Neural cell (in vitro differentiated cells): Measurements from ENCODE around the gene SRA1. TPM values are rescaled to one million over a fixed set of nuclear protein-coding genes. Genes with fewer than 3 reads are reported as not detected.

Experiments used
- H2AFZ ChIP-seq: fragments of 200-600, 300-800 bp; sonication (generic), shearing (Covaris generic); 2 replicates; pipeline ENCODE4 v1.6.0; 2014; ENCODE audit warnings: low read depth, mild to moderate bottlenecking, antibody characterized with exemption, low read length, moderate library complexity
- H3F3A ChIP-seq: fragments of 200-600 bp; shearing (Covaris generic); 2 replicates; pipeline ENCODE4 v1.6.1; 2016; ENCODE audit warnings: mild to moderate bottlenecking, moderate library complexity, mixed read lengths, antibody characterized with exemption, low read length; ENCODE audit not compliant: insufficient read depth, poor library complexity, severe bottlenecking
- H3K27ac ChIP-seq: fragments of 200-600, 300-800 bp; sonication (generic), shearing (Covaris generic); 2 replicates; pipeline ENCODE4 v1.5.1; 2014; ENCODE audit warnings: mild to moderate bottlenecking, low read length, moderate library complexity
- H3K27me3 ChIP-seq: fragments of 300-800, 200-600 bp; sonication (generic), shearing (Covaris generic); 2 replicates; pipeline ENCODE4 v1.6.0; 2014; ENCODE audit warnings: mild to moderate bottlenecking, low read depth, low read length, moderate library complexity; ENCODE audit not compliant: insufficient read depth
- H3K36me3 ChIP-seq: fragments of 300-800, 200-600 bp; sonication (generic), shearing (Covaris generic); 2 replicates; pipeline ENCODE4 v1.5.1; 2014; ENCODE audit warnings: mild to moderate bottlenecking, antibody characterized with exemption, low read length, moderate library complexity; ENCODE audit not compliant: insufficient read depth
- H3K4me2 ChIP-seq: fragments of 300-800, 200-600 bp; sonication (generic), shearing (Covaris generic); 2 replicates; pipeline ENCODE4 v1.6.0; 2014; ENCODE audit warnings: mild to moderate bottlenecking, low read length
- H3K4me3 ChIP-seq: fragments of 300-800, 200-600 bp; sonication (generic), shearing (Covaris generic); 2 replicates; pipeline ENCODE4 v1.5.1; 2014; ENCODE audit warnings: mild to moderate bottlenecking, low read length, moderate library complexity
- H3K79me2 ChIP-seq: fragments of 200-600 bp; shearing (Covaris generic); replicated peaks from 2 replicates; pipeline ENCODE4 v1.6.0; 2014; ENCODE audit warnings: mild to moderate bottlenecking, low read length, moderate library complexity; ENCODE audit not compliant: insufficient read depth
- H3K9ac ChIP-seq: fragments of 300-800, 200-600 bp; sonication (generic), shearing (Covaris generic); 2 replicates; pipeline ENCODE4 v1.6.1; 2016; ENCODE audit warnings: mild to moderate bottlenecking, low read length, mixed read lengths
- H3K9me2 ChIP-seq: fragments of 200-600 bp; shearing (Covaris generic); 2 replicates; pipeline ENCODE4 v1.6.1; 2016; ENCODE audit warnings: mild to moderate bottlenecking, low read length, mixed read lengths; ENCODE audit not compliant: insufficient read depth
- H3K9me3 ChIP-seq: fragments of 200-600, 300-800 bp; sonication (generic), shearing (Covaris generic); 2 replicates; pipeline ENCODE4 v1.6.1; 2016; ENCODE audit warnings: mild to moderate bottlenecking, mixed run types, low read length, moderate library complexity, mixed read lengths
- H4K20me1 ChIP-seq: fragments of 200-600 bp; shearing (Covaris generic); 2 replicates; pipeline ENCODE4 v1.6.1; 2016; ENCODE audit warnings: mild to moderate bottlenecking, mixed run types; ENCODE audit not compliant: insufficient read depth
- CTCF ChIP-seq: fragments of 450-650 bp; IDR thresholded peaks from 2 replicates; pipeline ENCODE4 v1.5.1; 2014; ENCODE audit warnings: antibody characterized with exemption, mild to moderate bottlenecking, moderate library complexity; ENCODE audit not compliant: poor library complexity, severe bottlenecking
- EP300 ChIP-seq: fragments of 450-650 bp; conservative IDR thresholded peaks from 2 replicates; pipeline ENCODE4 v1.6.1; 2014; ENCODE audit warnings: antibody characterized with exemption, mild to moderate bottlenecking, moderate library complexity; ENCODE audit not compliant: poor library complexity, severe bottlenecking
- EZH2 ChIP-seq: fragments of 200-600, 300-800 bp; shearing (Covaris generic), sonication (generic); IDR thresholded peaks from 2 replicates; pipeline ENCODE4 v1.6.1; 2014; ENCODE audit warnings: antibody characterized with exemption, low read length, borderline replicate concordance, mild to moderate bottlenecking; ENCODE audit not compliant: insufficient read depth, poor library complexity, severe bottlenecking
- MXI1 ChIP-seq: fragments of 450-650 bp; conservative IDR thresholded peaks from 2 replicates; pipeline ENCODE4 v1.6.1; 2014; ENCODE audit warnings: antibody characterized with exemption, mild to moderate bottlenecking; ENCODE audit not compliant: poor library complexity, severe bottlenecking
- POLR2AphosphoS5 ChIP-seq: IDR thresholded peaks from 2 replicates; pipeline ENCODE4 v1.6.1; 2012
- RAD21 ChIP-seq: fragments of 450-650 bp; conservative IDR thresholded peaks from 2 replicates; pipeline ENCODE4 v1.6.1; 2014; ENCODE audit warnings: antibody characterized with exemption, mild to moderate bottlenecking, moderate library complexity
- REST ChIP-seq: IDR thresholded peaks from 2 replicates; pipeline ENCODE4 v1.6.1; 2012; ENCODE audit warnings: borderline replicate concordance
- SMC3 ChIP-seq: fragments of 450-650 bp; conservative IDR thresholded peaks from 2 replicates; pipeline ENCODE4 v1.6.1; 2014; ENCODE audit warnings: antibody characterized with exemption, mild to moderate bottlenecking, moderate library complexity; ENCODE audit not compliant: poor library complexity
- TAF1 ChIP-seq: IDR thresholded peaks from 2 replicates; pipeline ENCODE4 v1.6.1; 2012; ENCODE audit warnings: low read depth
- polyA plus RNA-seq: library from polyadenylated mRNA; depleted of rRNA; stranded (reverse); fragments of >200 nt; gene quantifications from 2 replicates; pipeline ENCODE4 v1.2.3, GENCODE V29; 2014

The SRA1 gene
- polyA plus RNA-seq, 1 donor from 2014 or later = 73.5 TPM

- H3K27ac ChIP-seq = peak overlapping the region; percentile 90
- H3F3A ChIP-seq = no peaks in the 10 kb centered on the region
Measured at GRCh38 chr5:140555747-140556312, 1.4 kb downstream of the SRA1 start.

GRCh38 chr5:140554454-140554853, 2.8 kb downstream of the SRA1 start:
- H4K20me1 ChIP-seq = no peaks in the 10 kb centered on the region
- no peak overlapping the region for H2AFZ ChIP-seq
- H3K27me3 ChIP-seq = no peaks in the 10 kb centered on the region
- no peak overlapping the region for H3K4me3 ChIP-seq
- no peak for TF ChIP-seq EZH2
- no peak for TF ChIP-seq POLR2AphosphoS5
- no peak for TF ChIP-seq MXI1
- H3K27ac ChIP-seq = no peak overlapping the region
- no peaks in the 10 kb centered on the region for H3K9me3 ChIP-seq
- H3K36me3 ChIP-seq = no peaks in the 10 kb centered on the region
- no peak overlapping the region for H3K4me2 ChIP-seq
- H3K9me2 ChIP-seq = no peaks in the 10 kb centered on the region
- H3F3A ChIP-seq = no peaks in the 10 kb centered on the region
- H3K9ac ChIP-seq = no peak overlapping the region
- H3K79me2 ChIP-seq = peaks cover 27% of the 10 kb centered on the region

More at GRCh38 chr5:140555747-140556312, 1.4 kb downstream of the SRA1 start:
- no peak for TF ChIP-seq EP300
- TF ChIP-seq REST = no peak
- TF ChIP-seq EZH2 = no peak
- TF ChIP-seq SMC3 = no peak
- no peak for TF ChIP-seq POLR2AphosphoS5
- no peak for TF ChIP-seq MXI1
- no peak for TF ChIP-seq TAF1
- TF ChIP-seq RAD21 = no peak
- no peaks in the 10 kb centered on the region for H3K36me3 ChIP-seq
- no peaks in the 10 kb centered on the region for H3K9me3 ChIP-seq
- peak overlapping the region; percentile 84 for H3K9ac ChIP-seq
- no peaks in the 10 kb centered on the region for H4K20me1 ChIP-seq
- no peaks in the 10 kb centered on the region for H3K9me2 ChIP-seq
- no peak overlapping the region for H2AFZ ChIP-seq
- H3K79me2 ChIP-seq = peaks cover 27% of the 10 kb centered on the region
- no peaks in the 10 kb centered on the region for H3K27me3 ChIP-seq
- H3K4me2 ChIP-seq = peak overlapping the region; percentile 93
- H3K4me3 ChIP-seq = peak overlapping the region; percentile 75

GRCh38 chr5:140553657-140554056, 3.6 kb downstream of the SRA1 start:
- Histone ChIP-seq H3K4me3 (no peak overlapping the region), H3F3A (no peaks in the 10 kb centered on the region), H2AFZ (no peak overlapping the region), H3K9ac (no peak overlapping the region), H3K4me2 (no peak overlapping the region), H3K9me3 (no peaks in the 10 kb centered on the region), H3K79me2 (peaks cover 27% of the 10 kb centered on the region), H3K9me2 (no peaks in the 10 kb centered on the region), H4K20me1 (no peaks in the 10 kb centered on the region), H3K36me3 (no peaks in the 10 kb centered on the region), H3K27ac (no peak overlapping the region), H3K27me3 (no peaks in the 10 kb centered on the region)
- TF ChIP-seq SMC3 (no peak), POLR2AphosphoS5 (no peak), MXI1 (no peak), EZH2 (no peak), RAD21 (no peak), EP300 (no peak), TAF1 (no peak), REST (no peak), CTCF (no peak)
